GM23338 (cell line): Measurements from ENCODE around the gene PITPNC1. TPM values are rescaled to one million over a fixed set of nuclear protein-coding genes. Genes with fewer than 3 reads are reported as not detected.

ENCODE experiments used
- ATAC-seq: fragments of 200-7000 bp; cut with Tn5 transposase; 3 replicates; pipeline ENCODE4 v1.9.1; 2020
- DNase-seq: peaks from one replicate; pipeline ENCODE4 v3.0.0-alpha.2; 2015; ENCODE audit warnings: low spot score
- H2AFZ ChIP-seq: fragments of 200-600 bp; sonication (generic); 2 replicates; pipeline ENCODE4 v1.8.0; 2016; ENCODE audit warnings: antibody characterized with exemption, mild to moderate bottlenecking, moderate library complexity
- H3F3A ChIP-seq: fragments of 200-600 bp; sonication (generic); replicated peaks from 2 replicates; pipeline ENCODE4 v1.8.0; 2017; ENCODE audit warnings: antibody characterized with exemption, mixed run types, low read depth
- H3K27ac ChIP-seq: fragments of 200-600 bp; sonication (generic); 2 replicates; pipeline ENCODE4 v1.6.1; 2016; ENCODE audit warnings: low read depth
- H3K27me3 ChIP-seq: fragments of 200-600 bp; sonication (generic); 2 replicates; pipeline ENCODE4 v1.8.0; 2016; ENCODE audit warnings: mild to moderate bottlenecking, mixed run types, moderate library complexity; ENCODE audit not compliant: insufficient read depth
- H3K36me3 ChIP-seq: fragments of 200-600 bp; sonication (generic); 2 replicates; pipeline ENCODE4 v1.8.0; 2016; ENCODE audit warnings: mild to moderate bottlenecking; ENCODE audit not compliant: insufficient read depth
- H3K4me1 ChIP-seq: fragments of 200-600 bp; sonication (generic); 2 replicates; pipeline ENCODE4 v1.8.0; 2016; ENCODE audit warnings: mild to moderate bottlenecking, moderate library complexity; ENCODE audit not compliant: insufficient read depth
- H3K4me2 ChIP-seq: fragments of 200-600 bp; sonication (generic); 2 replicates; pipeline ENCODE4 v1.7.1; 2017; ENCODE audit warnings: mixed run types
- H3K4me3 ChIP-seq: fragments of 200-600 bp; sonication (generic); 2 replicates; pipeline ENCODE4 v1.6.1; 2016; ENCODE audit warnings: mixed run types
- H3K79me2 ChIP-seq: fragments of 200-600 bp; sonication (generic); replicated peaks from 2 replicates; pipeline ENCODE4 v1.8.0; 2017; ENCODE audit warnings: mild to moderate bottlenecking; ENCODE audit not compliant: insufficient read depth
- H3K9me2 ChIP-seq: fragments of 200-600 bp; sonication (generic); 2 replicates; pipeline ENCODE4 v1.8.0; 2017; ENCODE audit not compliant: insufficient read depth
- H4K20me1 ChIP-seq: fragments of 200-600 bp; sonication (generic); replicated peaks from 2 replicates; pipeline ENCODE4 v1.8.0; 2017; ENCODE audit warnings: mild to moderate bottlenecking; ENCODE audit not compliant: insufficient read depth
- H3K27ac Mint-ChIP-seq: 2 replicates; pipeline ENCODE4 v1.8.0; 2020; ENCODE audit warnings: inconsistent platforms, mild to moderate bottlenecking, moderate library complexity, mixed read lengths
- H3K27me3 Mint-ChIP-seq: 3 replicates; pipeline ENCODE4 v1.8.0; 2022; ENCODE audit warnings: low read depth, mild to moderate bottlenecking, moderate library complexity, mixed read lengths, inconsistent platforms; ENCODE audit not compliant: insufficient read depth, poor library complexity
- H3K36me3 Mint-ChIP-seq: 3 replicates; pipeline ENCODE4 v1.8.0; 2021; ENCODE audit warnings: low read depth, mild to moderate bottlenecking, inconsistent platforms, moderate library complexity, mixed read lengths
- H3K4me1 Mint-ChIP-seq: 3 replicates; pipeline ENCODE4 v1.8.0; 2020; ENCODE audit warnings: mild to moderate bottlenecking, inconsistent platforms, mixed read lengths
- H3K4me3 Mint-ChIP-seq: 3 replicates; pipeline ENCODE4 v1.8.0; 2021; ENCODE audit warnings: moderate library complexity, mild to moderate bottlenecking, inconsistent platforms, mixed read lengths
- H3K9me3 Mint-ChIP-seq: 3 replicates; pipeline ENCODE4 v1.8.0; 2020; ENCODE audit warnings: moderate library complexity, mild to moderate bottlenecking, inconsistent platforms, mixed read lengths
- CREB1 ChIP-seq: fragments of 250-450 bp; sonication (Bioruptor Pico); IDR thresholded peaks from 2 replicates; pipeline ENCODE4 v1.5.0; 2020; ENCODE audit warnings: low read depth, mild to moderate bottlenecking, moderate library complexity
- ETS1 ChIP-seq: IDR thresholded peaks from 2 replicates; pipeline ENCODE4 v1.6.1; 2016; ENCODE audit warnings: antibody characterized with exemption
- EZH2 ChIP-seq: fragments of 200-600 bp; sonication (generic); IDR thresholded peaks from one replicate; pipeline ENCODE4 v1.8.0; 2017; ENCODE audit warnings: antibody characterized with exemption, mild to moderate bottlenecking, low read depth; ENCODE audit not compliant: unreplicated experiment
- EZH2phosphoT487 ChIP-seq: fragments of 200-600 bp; sonication (generic); IDR thresholded peaks from one replicate; pipeline ENCODE4 v1.8.1; 2018; ENCODE audit warnings: antibody characterized with exemption; ENCODE audit not compliant: unreplicated experiment
- JUNB ChIP-seq: IDR thresholded peaks from one replicate; pipeline ENCODE4 v1.6.1; 2016; ENCODE audit warnings: antibody characterized with exemption; ENCODE audit not compliant: unreplicated experiment
- NANOG ChIP-seq: IDR thresholded peaks from 2 replicates; pipeline ENCODE4 v1.6.1; 2016; ENCODE audit warnings: antibody characterized with exemption, borderline replicate concordance
- POLR2AphosphoS5 ChIP-seq: IDR thresholded peaks from 2 replicates; pipeline ENCODE4 v1.6.1; 2016; ENCODE audit warnings: antibody characterized with exemption, low read depth
- STAT1 ChIP-seq: IDR thresholded peaks from one replicate; pipeline ENCODE4 v1.6.1; 2016; ENCODE audit warnings: antibody characterized with exemption; ENCODE audit not compliant: unreplicated experiment
- ZNF114 ChIP-seq: fragments of 250-450 bp; sonication (Bioruptor Pico); IDR thresholded peaks from 2 replicates; pipeline ENCODE4 v1.5.0; 2020; ENCODE audit warnings: mild to moderate bottlenecking, moderate library complexity
- ZNF331 ChIP-seq: fragments of 250-450 bp; sonication (Bioruptor Pico); IDR thresholded peaks from 2 replicates; pipeline ENCODE4 v1.5.0; 2020; ENCODE audit warnings: low read depth, mild to moderate bottlenecking, moderate library complexity
- ZNF462 ChIP-seq: fragments of 250-450 bp; sonication (Bioruptor Pico); IDR thresholded peaks from 2 replicates; pipeline ENCODE4 v1.5.0; 2020; ENCODE audit warnings: mild to moderate bottlenecking, moderate library complexity
- polyA plus RNA-seq: library from polyadenylated mRNA; unstranded; fragments of >200 nt; fragmentation: Nextera tagmentation; extraction: Ambion mirVana; gene quantifications from 2 replicates; pipeline ENCODE4 v1.2.1, GENCODE V29; 2016
- total RNA-seq: library from RNA; depleted of rRNA; stranded (reverse); fragments of >200 nt; shearing (Covaris generic); gene quantifications from 2 replicates; pipeline ENCODE4 v1.2.3, GENCODE V29; 2014
- TF ChIP-seq, protein P1 (sequence below): IDR thresholded peaks from one replicate; pipeline ENCODE4 v1.6.1; 2018; ENCODE audit warnings: antibody characterized with exemption; ENCODE audit not compliant: unreplicated experiment
- TF ChIP-seq, protein P2 (sequence below), 2 experiments: fragments of 200-600 bp in 1 of 2; sonication (generic) in 1 of 2; conservative IDR thresholded peaks; 2 replicates each; pipeline versions ENCODE4 v1.5.1 to v1.6.1; 2016 to 2017; ENCODE audit warnings: antibody characterized with exemption in 2 of 2, low read depth in 2 of 2, mild to moderate bottlenecking in 2 of 2, moderate library complexity in 1 of 2

Gene PITPNC1
- total and polyA plus RNA-seq, 2 experiments from 2014 or later: 23.0 to 32.6 TPM

DNA sequence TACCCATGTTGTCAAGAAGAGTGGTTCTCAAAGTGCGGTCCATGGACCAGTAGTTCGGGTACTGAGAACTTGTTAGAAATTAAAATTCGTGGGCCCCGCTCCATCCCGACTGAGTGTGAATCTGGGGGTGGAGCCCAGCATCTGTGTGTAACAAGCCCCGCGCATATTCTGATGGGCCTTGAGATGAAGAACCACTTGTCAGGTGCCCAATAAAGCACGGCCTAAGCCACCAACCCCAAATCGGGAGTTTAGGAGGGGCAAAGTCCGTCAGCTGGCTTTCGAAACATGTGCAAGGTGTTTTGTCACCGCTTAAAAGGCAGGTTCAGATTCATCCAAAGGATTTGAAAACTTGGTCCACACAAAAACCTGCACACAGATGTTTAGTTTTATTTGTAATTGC lies 40.2 kb upstream of the PITPNC1 start:
- H3K27me3 Mint-ChIP-seq: peaks cover 9% of the 10 kb centered on the region
- ATAC-seq (no peak), DNase-seq (no peak)
- Histone ChIP-seq H4K20me1 (no peaks in the 10 kb centered on the region), H3K9me2 (0 out of 2 replicates have a peak, but pooled peaks cover 4% of the 10 kb centered on the region), H3F3A (no peaks in the 10 kb centered on the region), H3K4me1 (no peaks in the 10 kb centered on the region), H3K79me2 (no peaks in the 10 kb centered on the region), H3K27ac (no peak overlapping the region), H3K4me2 (no peak overlapping the region), H3K27me3 (no peaks in the 10 kb centered on the region), H3K4me3 (no peak overlapping the region), H3K36me3 (peaks cover 13% of the 10 kb centered on the region), H2AFZ (no peak overlapping the region)
- H3K27ac Mint-ChIP-seq: no peak overlapping the region
- H3K36me3 Mint-ChIP-seq: peaks cover 29% of the 10 kb centered on the region
- no peaks in the 10 kb centered on the region; the same call in 2 of the 3 replicates for H3K4me1 Mint-ChIP-seq
- H3K9me3 Mint-ChIP-seq: no peaks in the 10 kb centered on the region; the same call in 2 of the 3 replicates
- no peak overlapping the region for H3K4me3 Mint-ChIP-seq
- TF ChIP-seq, protein P1, sequence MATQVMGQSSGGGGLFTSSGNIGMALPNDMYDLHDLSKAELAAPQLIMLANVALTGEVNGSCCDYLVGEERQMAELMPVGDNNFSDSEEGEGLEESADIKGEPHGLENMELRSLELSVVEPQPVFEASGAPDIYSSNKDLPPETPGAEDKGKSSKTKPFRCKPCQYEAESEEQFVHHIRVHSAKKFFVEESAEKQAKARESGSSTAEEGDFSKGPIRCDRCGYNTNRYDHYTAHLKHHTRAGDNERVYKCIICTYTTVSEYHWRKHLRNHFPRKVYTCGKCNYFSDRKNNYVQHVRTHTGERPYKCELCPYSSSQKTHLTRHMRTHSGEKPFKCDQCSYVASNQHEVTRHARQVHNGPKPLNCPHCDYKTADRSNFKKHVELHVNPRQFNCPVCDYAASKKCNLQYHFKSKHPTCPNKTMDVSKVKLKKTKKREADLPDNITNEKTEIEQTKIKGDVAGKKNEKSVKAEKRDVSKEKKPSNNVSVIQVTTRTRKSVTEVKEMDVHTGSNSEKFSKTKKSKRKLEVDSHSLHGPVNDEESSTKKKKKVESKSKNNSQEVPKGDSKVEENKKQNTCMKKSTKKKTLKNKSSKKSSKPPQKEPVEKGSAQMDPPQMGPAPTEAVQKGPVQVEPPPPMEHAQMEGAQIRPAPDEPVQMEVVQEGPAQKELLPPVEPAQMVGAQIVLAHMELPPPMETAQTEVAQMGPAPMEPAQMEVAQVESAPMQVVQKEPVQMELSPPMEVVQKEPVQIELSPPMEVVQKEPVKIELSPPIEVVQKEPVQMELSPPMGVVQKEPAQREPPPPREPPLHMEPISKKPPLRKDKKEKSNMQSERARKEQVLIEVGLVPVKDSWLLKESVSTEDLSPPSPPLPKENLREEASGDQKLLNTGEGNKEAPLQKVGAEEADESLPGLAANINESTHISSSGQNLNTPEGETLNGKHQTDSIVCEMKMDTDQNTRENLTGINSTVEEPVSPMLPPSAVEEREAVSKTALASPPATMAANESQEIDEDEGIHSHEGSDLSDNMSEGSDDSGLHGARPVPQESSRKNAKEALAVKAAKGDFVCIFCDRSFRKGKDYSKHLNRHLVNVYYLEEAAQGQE: no peak
- TF ChIP-seq ZNF114 (CRISPR knock-in tag): no peak
- no peak for TF ChIP-seq ZNF331 (CRISPR knock-in tag)
- no peak for TF ChIP-seq ETS1
- TF ChIP-seq, protein P2, sequence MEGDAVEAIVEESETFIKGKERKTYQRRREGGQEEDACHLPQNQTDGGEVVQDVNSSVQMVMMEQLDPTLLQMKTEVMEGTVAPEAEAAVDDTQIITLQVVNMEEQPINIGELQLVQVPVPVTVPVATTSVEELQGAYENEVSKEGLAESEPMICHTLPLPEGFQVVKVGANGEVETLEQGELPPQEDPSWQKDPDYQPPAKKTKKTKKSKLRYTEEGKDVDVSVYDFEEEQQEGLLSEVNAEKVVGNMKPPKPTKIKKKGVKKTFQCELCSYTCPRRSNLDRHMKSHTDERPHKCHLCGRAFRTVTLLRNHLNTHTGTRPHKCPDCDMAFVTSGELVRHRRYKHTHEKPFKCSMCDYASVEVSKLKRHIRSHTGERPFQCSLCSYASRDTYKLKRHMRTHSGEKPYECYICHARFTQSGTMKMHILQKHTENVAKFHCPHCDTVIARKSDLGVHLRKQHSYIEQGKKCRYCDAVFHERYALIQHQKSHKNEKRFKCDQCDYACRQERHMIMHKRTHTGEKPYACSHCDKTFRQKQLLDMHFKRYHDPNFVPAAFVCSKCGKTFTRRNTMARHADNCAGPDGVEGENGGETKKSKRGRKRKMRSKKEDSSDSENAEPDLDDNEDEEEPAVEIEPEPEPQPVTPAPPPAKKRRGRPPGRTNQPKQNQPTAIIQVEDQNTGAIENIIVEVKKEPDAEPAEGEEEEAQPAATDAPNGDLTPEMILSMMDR (conservative IDR thresholded peaks at IDR 0.05; ENCODE audit: low read depth in 2 of 2): no peak
- TF ChIP-seq NANOG: no peak
- TF ChIP-seq CREB1 (CRISPR knock-in tag): no peak
- no peak for TF ChIP-seq EZH2phosphoT487
- no peak for TF ChIP-seq STAT1
- no peak for TF ChIP-seq ZNF462 (CRISPR knock-in tag)
- no peak for TF ChIP-seq EZH2
- no peak for TF ChIP-seq POLR2AphosphoS5
- TF ChIP-seq JUNB: no peak
